ENCODE results near the gene SLC25A2. TPM values are rescaled to one million over a fixed set of nuclear protein-coding genes. Genes with fewer than 3 reads are reported as not detected.
"Not testable (repeated sequence)": the region's sequence is repeated elsewhere in the genome, so short reads cannot be mapped to it uniquely, and the experiment has no call there.

SLC25A2 gene
- not detected in 2 replicates for total RNA-seq (2014; rRNA removed; shearing (Covaris generic))
- polyA plus RNA-seq (2015; cell fraction: cytosol; rRNA removed): not detected in 2 replicates
- not detected in 2 replicates for polyA plus RNA-seq (2015; cell fraction: nucleus; rRNA removed)

- DNase-seq (ENCODE audit: low read depth): no peak
These were observed at the start of gene SLC25A2 for GRCh38 chr5:141303756-141304155. Gene SLC25A2 (minus strand): TSS chr5:141304049. CDS start chr5:141303865, 184 bp downstream.

- no peak for DNase-seq (ENCODE audit: low read depth)
These were observed 47.7 kb upstream of the SLC25A2 start for GRCh38 chr5:141351591-141351990.

- DNase-seq (ENCODE audit: low read depth): peak; percentile 32
These were observed 46.2 kb upstream of the SLC25A2 start, which contains the start of gene PCDHGB1 for GRCh38 chr5:141349917-141350619. Gene PCDHGB1 (plus strand): TSS chr5:141350099. CDS start chr5:141350261, 162 bp downstream.

- DNase-seq (ENCODE audit: low read depth): not testable (repeated sequence)
These were observed 42.2 kb upstream of the SLC25A2 start for GRCh38 chr5:141346017-141346416.

- no peak for DNase-seq (ENCODE audit: low read depth)
These were observed 41.5 kb upstream of the SLC25A2 start for GRCh38 chr5:141345327-141345726.

- DNase-seq (ENCODE audit: low read depth): no peak
These were observed 40.2 kb upstream of the SLC25A2 start for GRCh38 chr5:141343953-141344463.

GRCh38 chr5:141343242-141343952 lies 39.5 kb upstream of the SLC25A2 start, which contains the start of gene PCDHGA3:
Gene PCDHGA3 (plus strand): TSS chr5:141343829. CDS start chr5:141344034, 205 bp downstream.
- DNase-seq (ENCODE audit: low read depth): peak; percentile 34

- no peak for DNase-seq (ENCODE audit: low read depth)
These were observed 38.9 kb upstream of the SLC25A2 start for GRCh38 chr5:141342773-141343172.

GRCh38 chr5:141340781-141341354 lies 37.0 kb upstream of the SLC25A2 start:
- DNase-seq (ENCODE audit: low read depth): not testable (repeated sequence)

- DNase-seq (ENCODE audit: low read depth): peak; percentile 36
These were observed 34.9 kb upstream of the SLC25A2 start, which contains the start of gene PCDHGA2 for GRCh38 chr5:141338538-141339306. Gene PCDHGA2 (plus strand): TSS chr5:141338760.

- not testable (repeated sequence) for DNase-seq (ENCODE audit: low read depth)
These were observed 28.7 kb upstream of the SLC25A2 start for GRCh38 chr5:141332571-141332970.

GRCh38 chr5:141330299-141331080 lies 26.6 kb upstream of the SLC25A2 start, which contains the start of gene PCDHGA1:
Gene PCDHGA1 (plus strand): TSS chr5:141330514.
- peak; percentile 45 for DNase-seq (ENCODE audit: low read depth)

- DNase-seq (ENCODE audit: low read depth): no peak
These were observed 24.4 kb upstream of the SLC25A2 start for GRCh38 chr5:141328231-141328630.

GRCh38 chr5:141326088-141326854 lies 22.4 kb upstream of the SLC25A2 start:
- peak; percentile 40 for DNase-seq (ENCODE audit: low read depth)

- DNase-seq (ENCODE audit: low read depth): no peak
These were observed 18.4 kb upstream of the SLC25A2 start for GRCh38 chr5:141322261-141322660.

- peak; percentile 78 for DNase-seq (ENCODE audit: low read depth)
These were observed 16.6 kb upstream of the SLC25A2 start, which contains the start of gene TAF7 for GRCh38 chr5:141320225-141321169. Gene TAF7 (minus strand): TSS chr5:141320784. CDS start chr5:141320044, 740 bp downstream.

- DNase-seq (ENCODE audit: low read depth): no peak
These were observed 15.8 kb upstream of the SLC25A2 start for GRCh38 chr5:141319699-141320098.

- DNase-seq (ENCODE audit: low read depth): no peak
These were observed 15.4 kb upstream of the SLC25A2 start for GRCh38 chr5:141319202-141319601.
